ENCODE data around the gene PALM. TPM values are rescaled to one million over a fixed set of nuclear protein-coding genes. Genes with fewer than 3 reads are reported as not detected.

PALM gene
- total RNA-seq, 1 donor from 2014 or later = 60.0 TPM

DNA sequence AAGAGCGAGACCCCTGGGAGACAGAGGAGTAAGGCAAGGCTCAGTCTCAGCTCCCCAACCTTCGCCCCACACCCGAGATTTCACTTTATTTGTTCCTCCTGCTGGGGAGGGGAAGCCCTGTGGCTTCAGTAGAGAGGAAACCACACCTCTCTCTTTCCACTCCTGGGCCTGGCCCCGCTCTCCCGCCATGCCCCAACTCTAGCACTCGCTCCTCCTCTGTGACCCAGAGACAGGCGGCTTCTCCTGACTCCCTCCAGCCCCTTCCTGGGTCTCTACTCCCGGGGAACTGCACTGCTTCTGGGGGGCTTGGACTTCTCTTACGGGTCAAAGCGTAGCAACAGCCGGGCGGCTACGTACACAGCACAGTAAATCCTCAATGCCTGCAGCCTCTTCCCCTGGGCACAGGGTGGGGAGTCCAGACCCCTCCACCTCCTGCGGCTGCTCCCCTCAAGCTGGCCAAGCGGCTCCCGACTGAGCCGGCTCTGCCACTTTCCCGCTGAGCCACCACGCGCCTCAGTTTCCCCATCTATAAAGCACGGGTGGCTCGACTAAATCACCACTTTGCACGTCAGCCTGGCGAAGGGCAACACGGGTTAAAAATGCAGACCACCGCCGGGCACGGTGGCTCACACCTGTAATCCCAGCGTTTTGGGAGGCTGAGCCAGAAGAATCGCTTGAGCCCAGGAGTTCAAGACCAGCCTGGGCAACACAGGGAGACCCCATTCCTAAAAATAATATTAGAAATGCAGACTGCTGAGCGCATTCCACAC is 47.1 kb upstream of the PALM start:
- Histone ChIP-seq H3K4me3 (ENCODE audit: insufficient read depth, low read depth, low read length) (peak overlapping the region; percentile 70), H3K9me3 (ENCODE audit: insufficient read depth, low read depth, low read length) (no peaks in the 10 kb centered on the region), H3K4me1 (ENCODE audit: insufficient read depth, low read length) (peaks cover 30% of the 10 kb centered on the region), H3K4me2 (ENCODE audit: low read length) (peak overlapping the region; percentile 93), H4K20me1 (ENCODE audit: insufficient read depth, low read length) (peaks cover 55% of the 10 kb centered on the region), H2AFZ (ENCODE audit: low read depth, low read length) (no peak overlapping the region), H3K27ac (ENCODE audit: low read depth, low read length) (peak overlapping the region; percentile 78), H3K9ac (ENCODE audit: low read length) (peak overlapping the region; percentile 95), H3K79me2 (ENCODE audit: insufficient read depth, low read length) (peaks cover 67% of the 10 kb centered on the region), H3K27me3 (ENCODE audit: insufficient read depth, low read length) (no peaks in the 10 kb centered on the region), H3K36me3 (ENCODE audit: insufficient read depth, low read length) (no peaks in the 10 kb centered on the region)
- FAIRE-seq = no peak
- Mint-ChIP-seq H3K36me3 (ENCODE audit: low read depth, unreplicated experiment) (peaks cover under 1% of the 10 kb centered on the region), H3K27me3 (ENCODE audit: low read depth, unreplicated experiment) (no peaks in the 10 kb centered on the region), H3K4me3 (ENCODE audit: unreplicated experiment) (peak overlapping the region; percentile 90), H3K4me1 (ENCODE audit: low read depth, unreplicated experiment) (peaks cover 5% of the 10 kb centered on the region), H3K9me3 (ENCODE audit: unreplicated experiment) (no peaks in the 10 kb centered on the region), H3K27ac (ENCODE audit: unreplicated experiment) (peak overlapping the region; percentile 81)
- DNase-seq (ENCODE audit: low read depth) = no peak
- TF ChIP-seq, protein P1, sequence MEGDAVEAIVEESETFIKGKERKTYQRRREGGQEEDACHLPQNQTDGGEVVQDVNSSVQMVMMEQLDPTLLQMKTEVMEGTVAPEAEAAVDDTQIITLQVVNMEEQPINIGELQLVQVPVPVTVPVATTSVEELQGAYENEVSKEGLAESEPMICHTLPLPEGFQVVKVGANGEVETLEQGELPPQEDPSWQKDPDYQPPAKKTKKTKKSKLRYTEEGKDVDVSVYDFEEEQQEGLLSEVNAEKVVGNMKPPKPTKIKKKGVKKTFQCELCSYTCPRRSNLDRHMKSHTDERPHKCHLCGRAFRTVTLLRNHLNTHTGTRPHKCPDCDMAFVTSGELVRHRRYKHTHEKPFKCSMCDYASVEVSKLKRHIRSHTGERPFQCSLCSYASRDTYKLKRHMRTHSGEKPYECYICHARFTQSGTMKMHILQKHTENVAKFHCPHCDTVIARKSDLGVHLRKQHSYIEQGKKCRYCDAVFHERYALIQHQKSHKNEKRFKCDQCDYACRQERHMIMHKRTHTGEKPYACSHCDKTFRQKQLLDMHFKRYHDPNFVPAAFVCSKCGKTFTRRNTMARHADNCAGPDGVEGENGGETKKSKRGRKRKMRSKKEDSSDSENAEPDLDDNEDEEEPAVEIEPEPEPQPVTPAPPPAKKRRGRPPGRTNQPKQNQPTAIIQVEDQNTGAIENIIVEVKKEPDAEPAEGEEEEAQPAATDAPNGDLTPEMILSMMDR (IDR thresholded peaks at IDR 0.05; ENCODE audit: insufficient read depth, low read depth, low read length) = no peak
- no peak for TF ChIP-seq EZH2 (IDR thresholded peaks at IDR 0.05; ENCODE audit: insufficient read depth, low read length)

GRCh38 chr19:662207-662961 is 46.4 kb upstream of the PALM start:
- DNase-seq (ENCODE audit: low read depth) (peak; percentile 32), FAIRE-seq (no peak)

More at GRCh38 chr19:662207-662961, 46.4 kb upstream of the PALM start:
- H3K4me3 ChIP-seq (ENCODE audit: insufficient read depth, low read depth, low read length) = peak overlapping the region; percentile 70
- H3K27me3 Mint-ChIP-seq (ENCODE audit: low read depth, unreplicated experiment) = no peaks in the 10 kb centered on the region
- no peak overlapping the region for H2AFZ ChIP-seq (ENCODE audit: low read depth, low read length)
- no peak for TF ChIP-seq EZH2 (IDR thresholded peaks at IDR 0.05; ENCODE audit: insufficient read depth, low read length)
- TF ChIP-seq, protein P1 (IDR thresholded peaks at IDR 0.05; ENCODE audit: insufficient read depth, low read depth, low read length) = no peak
- H3K27me3 ChIP-seq (ENCODE audit: insufficient read depth, low read length) = no peaks in the 10 kb centered on the region
- peak overlapping the region; percentile 93 for H3K4me2 ChIP-seq (ENCODE audit: low read length)
- peak overlapping the region; percentile 78 for H3K27ac ChIP-seq (ENCODE audit: low read depth, low read length)
- H3K79me2 ChIP-seq (ENCODE audit: insufficient read depth, low read length) = peaks cover 59% of the 10 kb centered on the region
- peak overlapping the region; percentile 81 for H3K27ac Mint-ChIP-seq (ENCODE audit: unreplicated experiment)
- H3K9me3 ChIP-seq (ENCODE audit: insufficient read depth, low read depth, low read length) = peaks cover 3% of the 10 kb centered on the region
- peak overlapping the region; percentile 90 for H3K4me3 Mint-ChIP-seq (ENCODE audit: unreplicated experiment)
- peak overlapping the region; percentile 95 for H3K9ac ChIP-seq (ENCODE audit: low read length)
- peaks cover 5% of the 10 kb centered on the region for H3K4me1 Mint-ChIP-seq (ENCODE audit: low read depth, unreplicated experiment)
- H4K20me1 ChIP-seq (ENCODE audit: insufficient read depth, low read length) = peaks cover 47% of the 10 kb centered on the region
- H3K9me3 Mint-ChIP-seq (ENCODE audit: unreplicated experiment) = no peaks in the 10 kb centered on the region
- H3K36me3 ChIP-seq (ENCODE audit: insufficient read depth, low read length) = no peaks in the 10 kb centered on the region
- H3K36me3 Mint-ChIP-seq (ENCODE audit: low read depth, unreplicated experiment) = peaks cover 4% of the 10 kb centered on the region
- H3K4me1 ChIP-seq (ENCODE audit: insufficient read depth, low read length) = peaks cover 30% of the 10 kb centered on the region
